HG03469 (cell line): Measurements from ENCODE around the gene DNAH7.
"Not testable (repeated sequence)": the region's sequence is repeated elsewhere in the genome, so short reads cannot be mapped to it uniquely, and the experiment has no call there.

Experiments
- ATAC-seq: cut with Tn5 transposase; IDR thresholded peaks from one replicate; pipeline ENCODE4 v1.9.1; 2021; ENCODE audit warnings: mild to moderate bottlenecking, moderate library complexity, moderate number of reproducible peaks; ENCODE audit not compliant: unreplicated experiment

Gene DNAH7

DNA sequence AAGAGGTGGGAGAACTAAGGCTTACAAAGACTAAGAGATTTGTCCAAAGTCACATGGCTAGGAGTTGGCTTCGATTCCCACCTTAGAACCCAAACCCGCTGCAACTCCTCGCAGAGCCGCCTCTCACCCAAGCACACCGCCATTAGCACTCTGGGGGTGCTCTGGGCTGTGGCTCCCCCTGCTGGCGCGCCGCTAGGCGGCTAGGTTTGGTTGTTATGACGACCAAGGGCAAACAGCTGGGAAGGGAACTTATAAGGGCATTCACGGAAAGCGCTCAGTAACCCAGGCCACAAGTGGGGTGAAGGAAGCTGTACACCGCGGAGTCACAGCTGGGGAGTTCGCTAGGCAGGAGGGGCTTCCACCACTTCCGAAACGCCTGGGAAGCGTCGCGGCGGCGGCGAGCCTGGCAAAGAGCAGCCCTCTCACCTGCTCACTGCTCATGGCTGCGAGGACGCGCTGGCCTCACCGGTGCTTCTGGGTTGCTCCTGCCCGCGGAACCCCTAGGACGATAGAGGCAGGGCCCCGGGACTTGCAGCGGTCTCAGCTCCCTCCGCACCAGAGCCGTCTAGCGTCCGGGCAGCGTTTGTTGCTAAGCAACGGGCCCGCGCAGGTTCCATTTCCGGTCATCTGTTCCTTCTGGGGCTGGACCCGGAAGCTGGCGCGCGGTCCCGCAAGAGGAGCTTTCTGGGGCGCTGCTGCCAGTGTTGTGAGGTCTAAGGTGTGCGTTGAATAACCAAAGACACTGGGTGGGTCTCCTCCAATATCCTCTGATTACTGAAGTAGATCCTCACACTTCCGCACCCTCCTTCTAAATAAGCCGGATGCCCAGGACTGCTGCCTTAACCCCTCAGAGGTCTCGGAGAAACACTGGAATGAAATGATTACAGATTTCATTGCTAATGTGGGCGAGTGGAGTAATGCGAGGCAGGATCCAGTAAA, at the start of gene DNAH7:
DNAH7 (minus strand) TSS at position 567 of the 939 bp plus-strand sequence; CDS start at position 441, 126 bp downstream.
- ATAC-seq: peak; percentile 96

DNA sequence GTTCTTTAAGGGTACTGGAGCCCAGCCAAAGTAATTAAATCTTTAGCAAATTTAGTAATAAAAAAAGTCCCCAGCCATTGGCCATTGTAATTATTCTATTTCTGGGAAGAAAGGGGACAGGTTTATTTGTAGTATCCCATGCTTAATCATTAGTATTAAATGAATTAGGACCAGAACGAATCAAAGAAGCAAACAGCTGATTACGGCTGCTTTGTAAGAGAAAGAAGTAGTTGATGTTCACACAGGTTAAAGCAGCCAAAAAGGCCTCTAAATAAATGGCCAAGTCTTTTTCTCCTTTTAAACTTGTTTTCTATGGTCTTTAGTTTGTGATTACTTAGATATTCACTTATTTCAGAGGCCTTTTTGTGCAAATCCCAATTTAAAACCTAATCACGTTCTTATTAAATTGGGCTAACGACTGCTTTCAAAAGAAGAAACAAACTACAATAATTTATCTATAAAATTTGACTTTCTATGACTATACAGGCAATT, 48.6 kb upstream of the DNAH7 start:
- no peak for ATAC-seq

DNA sequence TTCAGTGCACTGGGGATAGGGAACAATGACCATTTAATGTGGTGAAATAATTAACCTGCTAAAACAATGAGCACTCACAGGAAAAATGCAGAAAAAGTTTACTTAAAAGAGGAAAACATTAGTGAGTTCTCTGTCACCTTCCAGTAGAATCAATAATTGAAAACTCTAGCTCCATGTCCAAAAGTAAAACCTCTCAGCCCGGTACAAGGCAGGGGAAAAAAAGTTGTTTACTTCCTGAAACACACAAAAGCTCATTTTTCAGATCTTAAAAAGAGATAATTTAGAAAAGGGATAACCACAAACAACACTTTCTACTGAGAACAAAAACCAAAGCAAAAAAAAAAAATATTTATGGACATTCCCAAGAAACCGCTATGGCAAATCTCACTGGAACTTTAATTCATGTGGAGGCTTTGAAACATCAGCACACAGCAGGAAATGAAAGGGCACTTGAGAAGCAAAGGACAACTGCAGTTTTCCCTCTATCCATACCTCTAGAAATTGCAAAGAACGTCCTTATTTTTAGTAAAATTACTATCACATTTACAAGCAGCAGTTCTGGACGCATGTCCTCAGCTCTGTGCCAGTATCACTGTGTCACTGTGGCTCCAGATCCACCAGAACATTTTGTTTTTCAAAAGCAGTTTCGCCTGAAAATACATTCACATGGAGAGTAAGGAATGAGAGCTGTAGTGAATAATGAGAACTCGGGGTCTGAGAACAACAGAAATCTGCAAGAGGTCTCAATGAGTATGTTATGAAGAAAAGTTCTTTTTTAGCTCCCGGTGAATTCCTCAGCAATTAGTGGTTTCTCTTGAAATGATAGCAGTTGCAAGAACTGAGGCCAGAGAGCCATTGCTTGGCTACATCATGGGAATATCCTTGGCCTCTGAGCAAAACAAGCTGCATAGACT, 44.7 kb upstream of the DNAH7 start:
- ATAC-seq: no peak

DNA sequence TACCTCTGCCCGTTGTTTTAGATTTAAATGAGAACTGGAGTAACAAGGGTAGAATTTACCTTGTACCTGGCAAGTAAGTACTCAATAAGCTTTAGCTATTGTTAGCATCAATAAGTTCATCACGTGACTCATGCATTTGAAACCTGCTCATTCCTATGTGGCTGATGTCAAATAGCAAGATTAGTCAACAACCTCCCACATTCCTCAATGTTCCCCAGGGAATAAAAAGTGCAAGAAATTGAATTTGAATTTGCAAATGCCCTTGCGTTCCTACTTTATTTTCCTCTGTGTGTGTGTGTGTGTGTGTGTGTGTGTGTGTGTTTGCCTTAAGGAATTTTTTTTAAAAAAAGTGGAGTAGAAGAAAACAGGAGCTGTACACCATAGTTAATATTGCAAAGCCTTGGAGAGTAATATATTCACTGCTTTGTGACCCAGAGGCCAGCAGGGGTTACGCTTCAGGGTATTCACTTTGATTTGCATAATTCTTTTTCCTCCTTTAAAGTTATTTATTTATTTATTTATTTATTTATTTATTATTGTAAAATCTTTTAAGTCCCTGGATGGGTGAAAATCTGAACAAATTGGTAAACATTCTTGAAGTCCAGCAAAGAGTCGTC, 43.9 kb upstream of the DNAH7 start:
- ATAC-seq: no peak

DNA sequence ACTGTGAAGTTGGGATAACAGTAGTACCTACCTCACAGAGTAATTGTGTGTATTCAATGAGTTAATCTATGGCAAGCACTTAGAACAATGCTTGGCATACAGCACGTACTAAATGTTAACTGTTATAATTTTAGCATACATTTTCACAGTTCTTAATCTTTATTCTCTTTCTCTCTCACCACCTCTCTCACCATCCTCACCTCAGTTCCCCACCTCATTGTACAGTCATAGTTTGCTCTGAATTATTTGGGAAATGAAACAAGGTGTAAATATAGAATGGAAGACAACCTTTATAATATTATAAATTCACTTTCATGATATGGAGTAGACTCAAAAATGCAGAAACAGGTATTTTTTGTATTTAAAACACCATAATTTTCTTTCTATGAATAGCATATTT, 40.0 kb upstream of the DNAH7 start:
- ATAC-seq: no peak

DNA sequence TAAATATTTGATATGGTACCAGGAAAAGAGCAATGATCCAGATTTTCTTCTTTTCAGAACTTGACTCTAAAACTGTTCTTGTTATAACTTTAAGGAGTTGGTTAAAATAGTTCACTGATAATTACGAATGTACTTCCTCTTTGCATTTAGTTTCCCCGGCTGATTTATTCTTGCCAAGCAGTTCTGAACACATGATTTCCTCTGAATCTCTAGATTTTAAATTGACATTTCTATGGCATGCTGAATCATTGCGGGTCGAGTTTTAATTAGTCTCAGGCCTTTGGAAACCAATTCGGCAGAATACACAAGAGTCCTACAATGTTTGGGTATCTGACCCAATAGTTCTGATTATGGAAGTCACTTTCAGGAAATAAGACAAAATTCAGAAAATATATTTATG, 37.3 kb upstream of the DNAH7 start:
- ATAC-seq: no peak

DNA sequence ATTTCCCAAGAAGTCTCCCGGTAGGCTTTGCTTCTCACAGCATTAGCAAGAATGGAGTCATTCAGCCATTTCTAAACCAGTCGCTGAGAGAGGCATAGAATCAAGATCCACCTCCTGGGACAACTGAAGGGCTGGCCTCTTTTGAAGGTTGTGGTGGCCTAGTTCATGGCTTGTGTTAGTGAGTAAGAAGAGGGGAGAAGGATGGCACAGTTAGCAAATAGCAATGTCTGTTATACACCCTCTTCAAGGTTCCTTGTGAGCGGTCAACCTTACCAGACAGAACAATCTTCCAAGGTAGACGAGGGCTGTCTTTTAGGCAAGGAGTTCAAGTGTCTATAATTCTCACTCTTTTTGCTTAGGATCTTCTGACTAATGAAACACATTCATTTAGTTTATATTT, 35.4 kb upstream of the DNAH7 start:
- no peak for ATAC-seq

DNA sequence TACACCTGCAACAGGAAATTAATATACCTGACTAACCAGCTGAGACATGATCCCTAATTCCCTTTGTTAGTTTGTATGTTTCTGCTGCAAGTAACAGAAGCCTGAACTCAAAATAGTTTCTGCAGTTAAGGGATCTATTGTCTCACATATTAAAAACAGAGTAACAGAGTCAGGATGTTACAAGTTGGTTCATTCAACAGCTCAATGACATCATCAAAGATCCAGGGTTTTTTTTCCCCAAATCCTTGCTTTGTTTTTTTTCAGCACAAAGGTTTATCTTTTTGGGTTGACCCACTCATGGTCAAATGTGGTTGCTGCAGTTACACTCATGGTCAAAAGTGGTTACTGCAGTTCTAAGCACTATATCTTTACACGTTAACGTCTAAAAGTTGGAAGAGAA, 35.0 kb upstream of the DNAH7 start:
- ATAC-seq: no peak

DNA sequence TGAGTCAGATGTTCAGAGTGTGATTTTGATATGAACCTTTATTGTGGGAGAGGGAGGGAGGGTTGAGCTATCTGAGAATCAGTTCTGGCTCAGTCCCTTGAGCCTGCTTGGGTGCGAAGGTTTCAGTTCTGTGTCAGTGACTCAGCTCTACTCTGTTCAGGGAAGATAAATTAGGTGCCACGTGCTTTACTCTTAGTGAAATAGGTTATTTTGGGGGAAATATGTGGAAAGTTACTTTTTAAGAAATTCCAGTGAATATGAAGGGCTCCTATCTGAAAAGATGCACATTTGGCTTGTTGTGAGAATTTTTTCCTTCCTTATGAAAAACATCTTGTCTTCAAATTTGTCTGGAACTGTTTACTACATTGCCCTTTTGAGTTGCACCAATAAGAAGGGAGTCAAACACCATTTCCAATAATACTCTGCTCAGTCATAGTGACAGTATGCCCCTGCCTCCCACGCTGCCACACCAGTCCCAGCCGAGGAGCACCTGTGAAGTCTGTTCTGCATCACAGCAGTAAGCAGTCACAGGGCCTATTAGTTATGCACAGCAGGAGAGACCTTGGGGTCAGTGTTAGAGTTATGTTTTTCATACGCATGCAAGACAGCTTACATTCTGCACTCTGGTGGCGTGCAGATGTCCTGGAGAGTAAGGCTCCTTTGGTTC, 32.8 kb upstream of the DNAH7 start:
- ATAC-seq: peak; percentile 95

DNA sequence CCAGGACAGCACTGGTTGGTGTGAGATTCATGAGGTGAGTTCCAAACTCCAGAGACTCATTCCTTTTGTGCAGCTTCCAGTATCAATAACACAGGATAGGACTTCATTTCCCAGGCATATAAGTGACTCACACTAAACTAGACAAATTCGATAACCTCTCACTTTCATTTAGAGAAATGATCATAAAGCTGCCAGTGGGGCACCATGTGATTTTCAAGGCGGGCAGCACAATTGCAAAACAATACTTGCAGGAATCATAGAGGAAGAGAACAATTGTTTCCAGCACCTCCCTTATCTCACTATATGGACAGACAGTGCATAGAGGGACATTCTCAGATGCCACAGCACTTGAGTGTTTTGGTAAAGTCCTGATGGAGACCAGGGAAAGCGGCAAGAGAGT, 31.3 kb upstream of the DNAH7 start:
- ATAC-seq: no peak

DNA sequence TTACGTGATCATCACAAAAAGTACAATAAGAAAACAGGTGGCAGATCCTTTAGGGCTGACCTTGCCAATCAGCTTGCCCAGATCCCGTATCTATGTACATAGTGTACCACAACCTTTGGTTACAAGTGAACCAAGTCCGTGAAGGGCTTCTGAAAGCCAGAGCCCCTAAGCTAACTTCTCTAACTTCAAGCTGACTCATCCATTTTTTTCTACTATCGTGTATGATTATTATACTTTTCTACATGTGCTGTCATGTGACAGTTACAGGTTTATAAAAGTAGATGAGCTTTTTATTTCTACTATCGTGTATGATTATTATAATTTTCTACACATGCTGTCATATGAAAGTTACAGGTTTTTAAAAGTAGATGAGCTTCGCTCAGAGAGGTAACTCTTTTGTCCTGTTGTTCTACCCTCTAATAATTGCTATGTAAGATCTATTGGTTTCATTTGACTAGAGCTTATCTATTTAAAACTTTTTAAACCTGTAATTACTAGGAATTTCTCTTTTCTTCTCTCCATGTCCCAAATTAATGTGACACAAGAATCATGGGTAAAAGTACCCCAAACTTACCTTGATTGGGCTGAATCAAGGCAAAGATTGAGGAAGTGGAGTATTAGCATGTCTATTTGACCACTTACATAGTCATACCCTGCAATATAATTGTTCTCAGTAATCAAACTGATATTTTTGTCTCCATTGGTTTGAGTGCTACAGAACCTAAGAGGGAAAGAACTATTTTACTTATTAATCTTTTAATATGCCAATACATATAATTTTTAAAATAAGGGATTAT, 29.4 kb upstream of the DNAH7 start:
- no peak for ATAC-seq

DNA sequence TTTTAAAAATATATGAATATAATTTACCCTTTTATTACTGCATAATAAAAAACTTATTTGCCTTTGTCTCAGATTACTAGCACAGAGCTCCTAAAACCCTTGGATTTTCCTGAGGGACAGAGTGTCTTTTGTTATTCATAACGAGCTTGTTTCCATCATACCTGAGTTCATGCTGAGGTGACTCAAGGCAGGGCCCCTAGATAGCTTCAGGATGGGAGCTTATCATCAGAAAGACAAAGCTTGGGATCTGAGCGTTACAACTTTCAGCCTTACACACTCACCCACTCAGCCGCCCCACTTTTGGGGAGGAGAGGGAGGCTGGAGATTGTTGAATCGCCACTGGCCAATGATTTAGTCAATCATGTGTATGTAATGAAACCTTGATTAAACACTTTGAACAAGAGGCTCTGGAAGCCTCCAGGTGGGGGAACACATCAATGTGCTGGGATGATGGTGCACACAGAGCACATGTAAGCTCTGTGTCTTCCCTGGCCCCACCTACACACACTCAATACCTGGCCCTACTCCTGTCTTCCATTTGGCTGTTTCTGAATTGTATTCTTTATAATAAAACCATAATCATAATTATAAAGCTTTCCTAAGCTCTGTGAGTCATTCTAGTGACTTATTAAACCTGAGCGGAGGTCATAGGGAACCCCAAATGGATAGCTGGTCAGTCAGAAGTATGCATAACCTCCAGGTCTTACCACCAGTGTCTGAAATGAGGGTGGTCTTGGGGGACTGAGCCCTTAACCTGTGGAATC, 28.5 kb upstream of the DNAH7 start:
- no peak for ATAC-seq

DNA sequence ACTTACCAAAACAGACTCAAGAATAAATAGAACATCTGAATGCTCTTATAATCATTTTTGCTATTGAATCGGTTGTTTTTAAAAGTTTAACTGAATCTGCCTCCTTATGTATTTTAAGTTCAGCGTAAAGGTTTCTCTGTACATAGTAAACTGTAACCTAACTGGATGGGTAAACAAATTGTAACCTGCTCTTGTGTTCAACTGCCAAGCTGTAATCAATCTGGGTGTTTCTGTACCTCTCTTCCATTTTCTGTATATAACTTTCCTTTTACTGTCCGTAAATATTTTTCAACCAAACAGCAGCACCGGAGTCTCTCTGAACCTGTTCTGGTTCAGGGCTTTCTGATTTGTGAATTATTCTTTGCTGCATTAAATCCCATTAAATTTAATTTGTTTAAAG, 27.6 kb upstream of the DNAH7 start:
- ATAC-seq: no peak

DNA sequence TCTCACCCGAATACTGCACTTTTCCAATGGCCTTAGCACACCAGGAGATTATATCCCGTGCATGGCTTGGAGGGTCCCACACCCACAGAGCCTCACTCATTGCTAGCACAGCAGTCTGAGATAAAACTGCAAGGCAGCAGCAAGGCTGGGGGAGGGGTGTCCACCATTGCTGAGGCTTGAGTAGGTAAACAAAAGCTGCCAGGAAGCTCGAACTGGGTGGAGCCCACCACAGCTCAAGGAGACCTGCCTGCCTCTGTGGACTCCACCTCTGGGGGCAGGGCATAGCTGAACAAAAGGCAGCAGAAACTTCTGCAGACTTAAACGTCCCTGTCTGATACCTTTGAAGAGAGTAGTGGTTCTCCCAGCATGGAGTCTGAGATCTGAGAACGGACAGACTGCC, 20.8 kb upstream of the DNAH7 start:
- not testable (repeated sequence) for ATAC-seq

DNA sequence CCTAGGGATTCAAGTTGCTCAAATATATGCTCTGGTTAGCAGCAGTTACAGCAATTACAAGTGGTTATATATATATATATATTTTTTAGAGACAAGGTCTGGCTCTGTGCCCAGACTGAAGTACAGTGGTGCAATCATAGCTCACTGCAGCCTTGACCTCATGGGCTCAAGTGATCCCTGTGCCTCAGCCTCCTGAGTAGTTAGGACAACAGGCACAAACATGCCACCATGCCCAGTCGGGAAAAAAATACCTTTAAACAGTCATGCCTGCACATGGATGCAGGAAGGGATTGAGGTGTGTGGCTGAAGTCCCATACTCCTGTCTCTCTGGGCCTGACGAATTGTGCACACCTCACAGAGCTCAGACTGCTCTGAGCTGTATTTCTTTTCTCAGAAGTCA, 19.6 kb upstream of the DNAH7 start:
- no peak for ATAC-seq

DNA sequence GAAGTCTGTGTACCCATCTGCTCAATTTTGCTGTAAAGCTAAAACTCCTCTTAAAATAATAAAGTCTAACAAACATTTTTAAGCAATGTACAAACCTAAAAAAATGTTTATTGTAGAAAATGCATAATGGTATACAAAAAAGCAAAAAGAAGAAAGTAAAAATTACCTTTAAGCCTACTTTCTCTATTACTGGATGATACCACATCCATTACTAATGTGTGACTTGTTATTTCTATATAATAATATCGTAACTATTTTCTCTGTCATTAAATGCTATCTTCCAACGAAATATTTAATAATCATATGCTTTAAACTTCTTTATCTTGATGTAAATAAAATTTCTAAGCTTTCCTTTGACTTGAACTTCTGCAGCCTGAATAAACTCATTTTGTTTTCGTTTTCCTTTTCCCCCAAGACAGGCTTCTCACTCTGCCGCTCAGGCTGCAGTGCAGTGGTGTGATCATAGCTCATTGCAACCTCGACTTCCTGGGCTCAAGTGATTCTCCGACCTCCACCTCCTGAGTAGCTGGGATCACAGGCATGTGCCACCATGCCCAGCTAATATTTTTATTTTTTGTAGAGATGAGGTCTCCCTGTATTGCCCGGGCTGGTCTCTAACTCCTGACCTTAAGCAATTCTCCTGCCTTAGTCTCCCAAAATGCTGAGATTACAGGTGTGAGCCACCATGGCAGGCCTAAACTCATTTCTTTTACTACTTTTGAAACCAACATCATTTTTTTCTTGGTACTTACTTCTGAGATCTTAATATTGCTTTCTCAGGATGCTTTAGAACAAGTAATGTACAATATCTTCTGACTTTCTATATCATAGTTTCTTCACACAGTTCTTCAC, 18.1 kb upstream of the DNAH7 start:
- no peak for ATAC-seq

DNA sequence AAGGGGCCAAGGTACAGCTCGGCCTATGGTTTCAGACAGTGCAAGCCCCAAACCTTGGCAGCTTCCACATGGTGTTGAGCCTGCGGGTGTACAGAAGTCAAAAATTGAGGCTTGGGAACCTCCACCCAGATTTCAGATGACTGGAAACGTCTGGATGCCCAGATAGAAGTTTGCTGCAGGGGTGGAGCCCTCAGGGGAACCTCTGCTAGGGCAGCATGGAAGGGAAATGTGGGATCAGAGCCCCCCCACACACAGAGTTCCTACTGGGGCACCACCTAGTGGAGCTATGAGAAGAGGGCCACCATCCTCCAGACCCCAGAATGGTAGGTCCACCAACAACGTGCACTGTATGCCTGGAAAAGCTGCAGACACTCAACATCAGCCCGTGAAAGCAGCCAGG, 15.0 kb upstream of the DNAH7 start:
- no peak for ATAC-seq

DNA sequence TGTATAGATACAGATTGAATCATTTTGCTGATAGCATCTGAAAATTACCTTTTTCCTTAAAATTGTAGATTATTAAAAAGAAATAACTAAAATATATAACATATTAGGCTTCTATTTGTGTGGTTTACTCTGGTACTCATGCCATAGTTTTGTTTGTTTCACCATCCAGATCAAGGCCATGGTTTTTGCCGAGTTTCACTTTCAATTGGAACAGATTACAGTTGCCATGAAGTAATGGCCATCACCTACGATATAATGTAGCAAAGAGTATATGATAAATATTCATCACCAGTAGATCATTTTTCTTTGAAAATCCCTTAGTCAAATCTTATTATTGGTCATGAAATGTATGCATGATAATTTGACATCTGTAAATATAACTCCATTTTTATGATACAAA, 11.9 kb upstream of the DNAH7 start:
- ATAC-seq: no peak
